ENCODE results near the gene DKK2.
A peak's percentile ranks its signal among the peaks of the same experiment; 100 is the strongest.

The DKK2 gene

DNA sequence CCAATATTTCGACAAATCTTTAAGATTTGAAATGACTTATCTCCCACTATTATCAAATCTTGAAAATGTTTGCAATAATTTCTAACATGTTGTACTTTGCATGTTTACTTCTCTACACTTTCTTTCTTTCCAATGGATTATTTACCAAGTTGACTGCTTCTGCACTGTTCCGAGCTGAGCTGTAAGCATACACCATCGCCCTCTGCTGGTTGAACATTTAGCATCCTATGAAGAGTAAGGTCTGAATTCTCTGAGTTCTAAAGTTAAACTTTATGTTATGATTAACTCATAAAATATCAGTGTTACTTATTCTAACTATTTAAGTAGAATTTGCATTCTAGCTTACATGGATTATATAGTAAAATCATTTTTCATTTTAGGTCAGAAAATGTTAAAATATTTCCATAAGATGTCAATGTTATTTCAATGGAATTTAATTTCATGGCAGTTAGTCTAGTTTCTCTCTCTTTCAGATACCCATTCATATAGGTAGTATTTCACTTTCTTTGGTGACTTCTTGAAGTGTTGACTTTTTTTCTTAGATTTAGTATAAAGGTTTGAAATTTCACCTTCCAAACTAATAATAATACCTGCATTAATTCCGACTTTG lies 137.4 kb downstream of the DKK2 start:
- H3K4me3 ChIP-seq (ENCODE audit: low read depth, low read length) = no peak overlapping the region
- peak; percentile 64 for TF ChIP-seq CTCF (IDR thresholded peaks at IDR 0.05; ENCODE audit: insufficient read depth, low read depth, low read length, missing control alignments)
- DNase-seq (ENCODE audit: low read depth) = peak; percentile 59

GRCh38 chr4:106893903-106894302 lies 142.2 kb downstream of the DKK2 start:
- DNase-seq (ENCODE audit: low read depth) = no peak
- TF ChIP-seq CTCF (IDR thresholded peaks at IDR 0.05; ENCODE audit: insufficient read depth, low read depth, low read length, missing control alignments) = no peak
- no peak overlapping the region for H3K4me3 ChIP-seq (ENCODE audit: low read depth, low read length)

- no peak for TF ChIP-seq CTCF (IDR thresholded peaks at IDR 0.05; ENCODE audit: insufficient read depth, low read depth, low read length, missing control alignments)
- H3K4me3 ChIP-seq (ENCODE audit: low read depth, low read length) = no peak overlapping the region
- no peak for DNase-seq (ENCODE audit: low read depth)
Observed at GRCh38 chr4:106893395-106893881, 142.7 kb downstream of the DKK2 start.

DNA sequence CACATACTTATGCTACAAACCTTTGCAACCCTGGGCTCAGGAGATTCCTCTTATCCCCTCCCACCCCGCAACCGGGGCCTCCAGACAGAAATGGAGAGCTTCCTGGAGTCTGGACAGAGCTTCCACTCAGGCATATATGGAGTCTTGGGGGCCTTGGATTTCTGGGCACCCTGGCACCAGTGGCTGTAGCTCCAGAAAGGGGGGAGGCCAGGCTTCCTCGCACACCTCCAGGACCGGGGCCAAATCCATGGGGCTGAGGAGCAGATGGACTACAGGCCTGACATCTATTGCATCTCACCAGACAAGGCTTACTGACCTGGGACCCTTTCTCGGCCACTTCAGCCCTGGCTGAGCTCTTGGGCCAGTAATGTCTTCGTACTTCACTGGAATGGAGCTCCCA lies 143.3 kb downstream of the DKK2 start:
- DNase-seq (ENCODE audit: low read depth) = no peak
- no peak for TF ChIP-seq CTCF (IDR thresholded peaks at IDR 0.05; ENCODE audit: insufficient read depth, low read depth, low read length, missing control alignments)
- no peak overlapping the region for H3K4me3 ChIP-seq (ENCODE audit: low read depth, low read length)

DNA sequence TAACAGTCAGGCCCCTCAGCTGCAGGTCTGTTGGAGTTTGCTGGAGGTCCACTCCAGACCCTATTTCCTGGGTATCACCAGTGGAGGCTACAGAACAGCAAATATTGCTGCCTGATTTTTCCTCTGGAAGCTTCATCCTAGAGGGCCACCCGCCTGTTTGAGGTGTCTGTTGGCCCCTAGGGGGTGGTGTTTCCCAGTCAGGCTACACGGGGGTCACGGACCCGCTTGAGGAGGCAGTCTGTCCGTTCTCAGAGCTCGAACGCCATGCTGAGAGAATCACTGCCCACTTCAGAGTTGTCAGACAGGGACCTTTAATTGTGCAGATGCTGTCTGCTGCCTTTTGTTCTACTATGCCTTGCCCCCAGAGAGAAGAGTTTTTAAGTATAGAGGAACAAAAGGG lies 160.8 kb downstream of the DKK2 start:
- no peak for TF ChIP-seq CTCF (IDR thresholded peaks at IDR 0.05; ENCODE audit: insufficient read depth, low read depth, low read length, missing control alignments)
- H3K4me3 ChIP-seq (ENCODE audit: low read depth, low read length) = no peak overlapping the region
- DNase-seq (ENCODE audit: low read depth) = peak; percentile 5

Measured in GM12865 (cell line).